ENCODE data around the gene PAIP1.

GRCh38 chr5:43547532-43547931 is 9.3 kb downstream of the PAIP1 start:
- TF ChIP-seq CTCF (conservative IDR thresholded peaks at IDR 0.05 in 1 of 2, IDR thresholded peaks at IDR 0.05 in 1 of 2; ENCODE audit: extremely low read depth in 1 of 2, insufficient read depth in 1 of 2, low read depth in 1 of 2, low read length in 2 of 2), result no peak
- no peak for TF ChIP-seq EZH2 (IDR thresholded peaks at IDR 0.05; ENCODE audit: borderline replicate concordance, low read length)
